Measurements from ENCODE around the gene PON2. TPM values are rescaled to one million over a fixed set of nuclear protein-coding genes. Genes with fewer than 3 reads are reported as not detected.

Gene PON2
- total and polyA plus RNA-seq, 2 of the 13 experiments (the other 11 are each of a cell fraction or from before 2014, with no cell fraction given): 202 to 217 TPM

GRCh38 chr7:95396136-95397032, 38.4 kb downstream of the PON2 start, which contains the start of gene PON3 (continued):
- peak; percentile 21; the same call in 1 of the 2 replicates for TF ChIP-seq PRDM10 (CRISPR knock-in tag; IDR thresholded peaks at IDR 0.05; ENCODE audit: low read depth)
- no peak for TF ChIP-seq SP4 (CRISPR knock-in tag; IDR thresholded peaks at IDR 0.05)
- TF ChIP-seq IRF2 (CRISPR knock-in tag; IDR thresholded peaks at IDR 0.05): peak; percentile 72; the same call in 1 of the 2 replicates
- 0 out of 2 replicates have a peak, but pooled peaks have one; percentile 57 for TF ChIP-seq ISX (CRISPR knock-in tag; conservative IDR thresholded peaks at IDR 0.05)
- peak; percentile 87; the same call in 1 of the 2 replicates for TF ChIP-seq RFXAP (CRISPR knock-in tag; IDR thresholded peaks at IDR 0.05; ENCODE audit: borderline replicate concordance)
- peak; percentile 39; the same call in 1 of the 2 replicates for TF ChIP-seq ZNF143 (CRISPR knock-in tag; IDR thresholded peaks at IDR 0.05)
- no peak for TF ChIP-seq DNMT3B (CRISPR knock-in tag; conservative IDR thresholded peaks at IDR 0.05)
- TF ChIP-seq ZNF549 (CRISPR knock-in tag; IDR thresholded peaks at IDR 0.05): no peak
- TF ChIP-seq BCLAF1 (IDR thresholded peaks at IDR 0.05): no peak
- peak; percentile 40; the same call in 1 of the 2 replicates for TF ChIP-seq IKZF5 (CRISPR knock-in tag; IDR thresholded peaks at IDR 0.05)
- TF ChIP-seq HOXA5 (CRISPR knock-in tag; IDR thresholded peaks at IDR 0.05): peak; percentile 83
- no peak for TF ChIP-seq SNAPC2 (CRISPR knock-in tag; IDR thresholded peaks at IDR 0.05)
- TF ChIP-seq ZNF546 (CRISPR knock-in tag; conservative IDR thresholded peaks at IDR 0.05): peak; percentile 91
- TF ChIP-seq ZSCAN29 (CRISPR knock-in tag; conservative IDR thresholded peaks at IDR 0.05): peak; percentile 81
- no peak for TF ChIP-seq SP2 (CRISPR knock-in tag; IDR thresholded peaks at IDR 0.05)
- TF ChIP-seq ETS1 (CRISPR knock-in tag; IDR thresholded peaks at IDR 0.05): no peak
- TF ChIP-seq ZNF772 (CRISPR knock-in tag; IDR thresholded peaks at IDR 0.05): no peak
- no peak for TF ChIP-seq ZC3H13 (CRISPR knock-in tag; IDR thresholded peaks at IDR 0.05)
- TF ChIP-seq MTERF4 (CRISPR knock-in tag; IDR thresholded peaks at IDR 0.05): peak; percentile 91

Measured in HepG2 (cell line).